ENCODE results near the gene TFPT.
"Not testable (repeated sequence)": the region's sequence is repeated elsewhere in the genome, so short reads cannot be mapped to it uniquely, and the experiment has no call there.

The TFPT gene

GRCh38 chr19:54114340-54115108 is 933 bp downstream of the TFPT start:
- no peak for FAIRE-seq

- no peak for FAIRE-seq
Observed at GRCh38 chr19:54109651-54110050, 5.8 kb downstream of the TFPT start.

- no peak for FAIRE-seq
Observed at GRCh38 chr19:54108496-54108895, 7.0 kb downstream of the TFPT start.

GRCh38 chr19:54107876-54108490 is 7.5 kb downstream of the TFPT start:
- no peak for FAIRE-seq

GRCh38 chr19:54106716-54107115 is 8.7 kb downstream of the TFPT start:
- FAIRE-seq, result no peak

- no peak for FAIRE-seq
Observed at GRCh38 chr19:54105796-54106195, 9.7 kb downstream of the TFPT start.

GRCh38 chr19:54104998-54105715 is 10.3 kb downstream of the TFPT start:
- FAIRE-seq, result no peak

- FAIRE-seq, result peak; percentile 60
Observed at GRCh38 chr19:54102421-54103169, 12.9 kb downstream of the TFPT start, which contains the start of gene NDUFA3. Gene NDUFA3 (plus strand): TSS chr19:54102855. CDS start chr19:54102879, 24 bp downstream.

- FAIRE-seq, result no peak
Observed at GRCh38 chr19:54100561-54100960, 14.9 kb downstream of the TFPT start, which contains the start of gene OSCAR. Gene OSCAR (minus strand): TSS chr19:54100803. CDS start chr19:54100792, 11 bp downstream.

- not testable (repeated sequence) for FAIRE-seq
Observed at GRCh38 chr19:54099903-54100255, 15.6 kb downstream of the TFPT start.

GRCh38 chr19:54099190-54099902 is 16.1 kb downstream of the TFPT start:
- FAIRE-seq, result no peak

GRCh38 chr19:54096617-54097106 is 18.8 kb downstream of the TFPT start:
- no peak for FAIRE-seq

GRCh38 chr19:54095859-54096616 is 19.4 kb downstream of the TFPT start:
- FAIRE-seq, result not testable (repeated sequence)

- no peak for FAIRE-seq
Observed at GRCh38 chr19:54095136-54095858, 20.2 kb downstream of the TFPT start.

- no peak for FAIRE-seq
Observed at GRCh38 chr19:54094426-54095000, 20.9 kb downstream of the TFPT start.

- FAIRE-seq, result no peak
Observed at GRCh38 chr19:54084410-54084809, 31.0 kb downstream of the TFPT start.

GRCh38 chr19:54081032-54081431 is 34.4 kb downstream of the TFPT start, which contains the start of gene TARM1:
Gene TARM1 (minus strand): TSS chr19:54081365. CDS start chr19:54081340, 25 bp downstream.
- FAIRE-seq, result no peak

GRCh38 chr19:54077334-54077733 is 38.1 kb downstream of the TFPT start:
- no peak for FAIRE-seq

- FAIRE-seq, result no peak
Observed at GRCh38 chr19:54074851-54075250, 40.6 kb downstream of the TFPT start.

- FAIRE-seq, result no peak
Observed at GRCh38 chr19:54073829-54074228, 41.6 kb downstream of the TFPT start.

Data from colon (tissue), 2 donors.